Gastrocnemius medialis (tissue), 4 donors: ENCODE measurements around the gene SSTR3. TPM values are rescaled to one million over a fixed set of nuclear protein-coding genes. Genes with fewer than 3 reads are reported as not detected.

Source experiments
- ATAC-seq, 2 donors: fragments of 150-250 bp; one replicate each; pipeline ENCODE4 v1.9.1; 2016
- DNase-seq, 2 donors: peaks; one replicate each; pipeline ENCODE4 v3.0.0-alpha.2; 2019
- H3K27ac ChIP-seq, 4 donors: fragments of 200-600 bp; sonication (generic); 1 replicate in 1 of 4; 2 replicates in 3 of 4; pipeline ENCODE4 v1.5.1; 2016 to 2018; ENCODE audit warnings: mild to moderate bottlenecking in 2 of 4, moderate library complexity in 1 of 4
- H3K27me3 ChIP-seq, 3 donors: fragments of 200-600 bp; sonication (generic) in 2 of 3; 1 replicate in 1 of 3; 2 replicates in 2 of 3; pipeline versions ENCODE4 v1.5.1 to v1.6.0; 2016 to 2019; ENCODE audit warnings: mild to moderate bottlenecking in 1 of 3, moderate library complexity in 1 of 3
- H3K36me3 ChIP-seq, 2 donors: fragments of 200-600 bp; sonication (generic) in 1 of 2; one replicate each; pipeline ENCODE4 v1.5.1; 2017 to 2018
- H3K4me1 ChIP-seq, 2 donors: fragments of 200-600 bp; sonication (generic) in 1 of 2; one replicate each; pipeline ENCODE4 v1.5.1; 2016 to 2017; ENCODE audit warnings: mild to moderate bottlenecking in 2 of 2
- H3K4me3 ChIP-seq, 4 donors: fragments of 200-600 bp; sonication (generic) in 3 of 4; 1 replicate in 1 of 4; 2 replicates in 3 of 4; pipeline ENCODE4 v1.5.1; 2016 to 2019; ENCODE audit warnings: mild to moderate bottlenecking in 2 of 4
- H3K9me3 ChIP-seq, 3 donors: fragments of 200-600 bp; sonication (generic) in 2 of 3; 1 replicate in 1 of 3; 2 replicates in 2 of 3; pipeline ENCODE4 v1.5.1; 2016 to 2019
- CTCF ChIP-seq, 5 experiments: fragments of 450-650 bp in 3 of 5; fragments of 200-600 bp in 2 of 5; sonication (generic) in 2 of 5; IDR thresholded peaks in 4 of 5; conservative IDR thresholded peaks in 1 of 5; 1 replicate in 4 of 5; 2 replicates in 1 of 5; pipeline ENCODE4 v1.5.1; 2016 to 2019; ENCODE audit warnings: antibody characterized with exemption in 5 of 5, mild to moderate bottlenecking in 3 of 5, moderate library complexity in 3 of 5
- POLR2A ChIP-seq, 2 donors: fragments of 450-650 bp; IDR thresholded peaks; one replicate each; pipeline ENCODE4 v1.6.1; 2017; ENCODE audit warnings: antibody characterized with exemption in 2 of 2, mild to moderate bottlenecking in 2 of 2, moderate library complexity in 2 of 2
- in situ Hi-C, 4 donors: fragments of 200-750 bp; cut with MboI; loops; one replicate each; pipeline versions ENCODE4 v1.15.0 to v1.8.0; 2017; ENCODE audit warnings: low sequenced_read_pairs in 4 of 4
- intact Hi-C: fragments of 100-400 bp; cut with DNase I; formaldehyde crosslinking; loops from one replicate; pipeline ENCODE4 v1.15.1; 2023; ENCODE audit warnings: low total_unique reads
- total RNA-seq, 4 donors: library from RNA; depleted of rRNA; stranded (reverse); fragments of >200 nt; gene quantifications; one replicate each; pipeline versions ENCODE4 v1.1.0 to v1.2.3, GENCODE V29; 2016

SSTR3 gene
- total RNA-seq, 4 donors from 2014 or later = not detected

GRCh38 chr22:37192741-37193140 lies 19.5 kb downstream of the SSTR3 start:
- Histone ChIP-seq H3K27ac (peak overlapping the region in 1 of 4 donors; percentile 38), H3K36me3 (no peaks in the 10 kb centered on the region), H3K9me3 (no peaks in the 10 kb centered on the region), H3K27me3 (no peaks in the 10 kb centered on the region), H3K4me3 (no peak overlapping the region), H3K4me1 (peaks cover 44 to 53% of the 10 kb centered on the region in 2 donors)
- in situ Hi-C loops = no loop called here
- no peak for DNase-seq
- TF ChIP-seq CTCF (IDR thresholded peaks at IDR 0.05 in 4 of 5, conservative IDR thresholded peaks at IDR 0.05 in 1 of 5) (no peak), POLR2A (IDR thresholded peaks at IDR 0.05) (no peak)
- intact Hi-C loops = loop anchor here (10.0 kb wide), 2 partner anchors 418 to 728 kb away; partner anchors contain the start of gene IFT27
- ATAC-seq = no peak

GRCh38 chr22:37192204-37192603 lies 20.1 kb downstream of the SSTR3 start:
- H3K4me1 ChIP-seq = peaks cover 44 to 53% of the 10 kb centered on the region in 2 donors

GRCh38 chr22:37190262-37190780 lies 22.0 kb downstream of the SSTR3 start:
- Histone ChIP-seq H3K27me3 (no peaks in the 10 kb centered on the region), H3K27ac (no peak overlapping the region), H3K36me3 (no peaks in the 10 kb centered on the region), H3K4me3 (no peak overlapping the region), H3K9me3 (no peaks in the 10 kb centered on the region), H3K4me1 (peaks cover 41 to 44% of the 10 kb centered on the region in 2 donors)
- in situ Hi-C loops (no loop called here), intact Hi-C loops (loop anchor here (10.0 kb wide), 2 partner anchors 416 to 726 kb away; partner anchors contain the start of gene IFT27)
- ATAC-seq (no peak), DNase-seq (no peak)
- TF ChIP-seq POLR2A (IDR thresholded peaks at IDR 0.05) (no peak), CTCF (IDR thresholded peaks at IDR 0.05 in 4 of 5, conservative IDR thresholded peaks at IDR 0.05 in 1 of 5) (no peak)

More at GRCh38 chr22:37192204-37192603, 20.1 kb downstream of the SSTR3 start:
- ATAC-seq = no peak
- no peaks in the 10 kb centered on the region for H3K27me3 ChIP-seq
- H3K4me3 ChIP-seq = no peak overlapping the region
- no peaks in the 10 kb centered on the region for H3K36me3 ChIP-seq
- no peaks in the 10 kb centered on the region for H3K9me3 ChIP-seq
- DNase-seq = no peak
- intact Hi-C loops (loop anchor here (10.0 kb wide), 2 partner anchors 417 to 727 kb away; partner anchors contain the start of gene IFT27), in situ Hi-C loops (no loop called here)
- TF ChIP-seq CTCF (IDR thresholded peaks at IDR 0.05 in 4 of 5, conservative IDR thresholded peaks at IDR 0.05 in 1 of 5) (no peak), POLR2A (IDR thresholded peaks at IDR 0.05) (no peak)
- H3K27ac ChIP-seq = no peak overlapping the region

GRCh38 chr22:37188901-37189466 lies 23.3 kb downstream of the SSTR3 start:
- in situ Hi-C loops (no loop called here), intact Hi-C loops (no loop called here)
- H3K27ac ChIP-seq = peak overlapping the region; percentile 71 to 82 (median 76)
- TF ChIP-seq POLR2A (IDR thresholded peaks at IDR 0.05) = no peak
- no peak for TF ChIP-seq CTCF (IDR thresholded peaks at IDR 0.05 in 4 of 5, conservative IDR thresholded peaks at IDR 0.05 in 1 of 5)
- H3K36me3 ChIP-seq = no peaks in the 10 kb centered on the region
- no peak for ATAC-seq
- H3K4me3 ChIP-seq = peak overlapping the region in 1 of 4 donors; percentile 23
- H3K4me1 ChIP-seq = peaks cover 41 to 44% of the 10 kb centered on the region in 2 donors
- no peaks in the 10 kb centered on the region for H3K9me3 ChIP-seq
- no peaks in the 10 kb centered on the region for H3K27me3 ChIP-seq
- DNase-seq = no peak
